NT2/D1 (cell line): ENCODE results near the gene C6orf15.

ENCODE experiments used
- SUZ12 ChIP-seq: IDR thresholded peaks from 2 replicates; pipeline ENCODE4 v1.6.1; 2011; ENCODE audit not compliant: insufficient read length, insufficient read depth; ENCODE audit errors: extremely low read depth
- ZNF274 ChIP-seq: IDR thresholded peaks from 2 replicates; pipeline ENCODE4 v1.6.1; 2011; ENCODE audit warnings: mild to moderate bottlenecking, low read depth, low read length

DNA sequence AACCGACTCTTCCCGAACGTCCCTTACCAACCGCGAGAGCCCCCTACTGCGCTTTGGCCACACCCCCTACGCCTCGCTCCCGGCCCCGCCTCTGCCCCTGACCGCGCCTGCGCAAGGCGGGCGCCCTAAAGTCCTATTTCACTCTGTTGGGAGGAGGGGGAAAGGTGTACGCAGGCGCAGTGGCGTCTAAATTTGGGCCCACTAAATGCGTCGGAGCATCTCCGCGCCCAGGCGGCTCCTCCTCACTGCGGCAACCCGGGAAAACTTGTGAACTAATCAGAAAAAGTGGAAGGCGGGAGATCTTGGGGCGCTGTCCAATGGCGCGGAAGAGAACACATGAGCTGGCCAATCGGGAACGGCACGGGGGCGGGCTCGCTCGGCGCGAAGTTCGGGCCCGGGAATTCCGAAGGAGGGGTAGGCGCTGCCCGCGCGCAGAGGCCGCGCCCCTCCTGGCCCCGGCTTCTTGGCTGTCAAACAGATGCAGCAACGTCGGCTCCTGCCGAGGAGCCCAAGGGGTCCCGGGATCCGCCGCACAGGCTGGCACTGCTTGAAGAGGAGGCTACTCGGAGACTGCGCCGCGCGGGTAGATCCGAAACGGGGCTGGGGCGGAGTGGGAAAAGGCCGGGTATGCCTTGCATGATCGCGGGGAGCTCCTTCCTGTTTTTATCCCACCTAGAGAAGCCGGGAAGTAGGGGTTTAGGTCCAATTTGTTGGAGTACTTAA, 45.9 kb upstream of the C6orf15 start, which contains the start of gene TCF19:
- no peak for TF ChIP-seq SUZ12
- TF ChIP-seq ZNF274 = no peak
